ENCODE results near the gene NELFCD. TPM values are rescaled to one million over a fixed set of nuclear protein-coding genes. Genes with fewer than 3 reads are reported as not detected.

The NELFCD gene
- total and polyA plus RNA-seq, 9 of the 15 experiments (the other 6 are each of a cell fraction or from before 2014, with no cell fraction given): 11.7 to 163 (median 96.5) TPM

GRCh38 chr20:59019217-59019616 lies 38.2 kb downstream of the NELFCD start, which contains the start of gene TUBB1:
TUBB1 (plus strand) TSS chr20:59019429; CDS start chr20:59019523, 94 bp downstream.
- CTCF ChIA-PET (ENCODE audit: low intra/inter-chr PET ratio): no interaction called here
- TF ChIP-seq ZNF57 (CRISPR knock-in tag; IDR thresholded peaks at IDR 0.05) (no peak), ZKSCAN1 (IDR thresholded peaks at IDR 0.05; ENCODE audit: low read depth, low read length) (no peak), TBP (optimal IDR thresholded peaks at IDR 0.05; ENCODE audit: low read depth, low read length) (peak; percentile 51), CHD2 (IDR thresholded peaks at IDR 0.05; ENCODE audit: low read depth, low read length) (no peak), ZNF316 (IDR thresholded peaks at IDR 0.05) (peak; percentile 80), MAFG (tag; conservative IDR thresholded peaks at IDR 0.05) (peak; percentile 62), ZNF184 (CRISPR knock-in tag; IDR thresholded peaks at IDR 0.05) (no peak), TEAD2 (tag; IDR thresholded peaks at IDR 0.05) (no peak), POLR3A (IDR thresholded peaks at IDR 0.05; ENCODE audit: borderline replicate concordance, extremely low read depth, insufficient read depth, insufficient read length) (no peak), BHLHE40 (IDR thresholded peaks at IDR 0.05; ENCODE audit: low read length) (0 out of 2 replicates have a peak, but pooled peaks have one; percentile 9), POLR2B (IDR thresholded peaks at IDR 0.05; ENCODE audit: low read depth, partially characterized antibody) (peak; percentile 28), LEF1 (IDR thresholded peaks at IDR 0.05) (peak; percentile 23; the same call in 1 of the 2 replicates), TRIM24 (IDR thresholded peaks at IDR 0.05) (no peak), RAD51 (IDR thresholded peaks at IDR 0.05; ENCODE audit: borderline replicate concordance, low read depth) (no peak), PTBP1 (IDR thresholded peaks at IDR 0.05; ENCODE audit: low read depth, low read length) (no peak), CCAR2 (IDR thresholded peaks at IDR 0.05; ENCODE audit: low read depth, low read length) (no peak), ZBTB7A (IDR thresholded peaks at IDR 0.05; ENCODE audit: borderline replicate concordance, control insufficient read depth, low read depth, low read length) (no peak), MAZ (CRISPR knock-in tag; conservative IDR thresholded peaks at IDR 0.05 in 1 of 2, IDR thresholded peaks at IDR 0.05 in 1 of 2) (peak in 1 of 2 experiments; percentile 34; a peak in 2 of 4 replicates)
- TF ChIP-seq, protein P1, sequence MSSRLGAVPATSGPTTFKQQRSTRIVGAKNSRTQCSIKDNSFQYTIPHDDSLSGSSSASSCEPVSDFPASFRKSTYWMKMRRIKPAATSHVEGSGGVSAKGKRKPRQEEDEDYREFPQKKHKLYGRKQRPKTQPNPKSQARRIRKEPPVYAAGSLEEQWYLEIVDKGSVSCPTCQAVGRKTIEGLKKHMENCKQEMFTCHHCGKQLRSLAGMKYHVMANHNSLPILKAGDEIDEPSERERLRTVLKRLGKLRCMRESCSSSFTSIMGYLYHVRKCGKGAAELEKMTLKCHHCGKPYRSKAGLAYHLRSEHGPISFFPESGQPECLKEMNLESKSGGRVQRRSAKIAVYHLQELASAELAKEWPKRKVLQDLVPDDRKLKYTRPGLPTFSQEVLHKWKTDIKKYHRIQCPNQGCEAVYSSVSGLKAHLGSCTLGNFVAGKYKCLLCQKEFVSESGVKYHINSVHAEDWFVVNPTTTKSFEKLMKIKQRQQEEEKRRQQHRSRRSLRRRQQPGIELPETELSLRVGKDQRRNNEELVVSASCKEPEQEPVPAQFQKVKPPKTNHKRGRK (tag; IDR thresholded peaks at IDR 0.05): no peak
- TF ChIP-seq, protein P2, sequence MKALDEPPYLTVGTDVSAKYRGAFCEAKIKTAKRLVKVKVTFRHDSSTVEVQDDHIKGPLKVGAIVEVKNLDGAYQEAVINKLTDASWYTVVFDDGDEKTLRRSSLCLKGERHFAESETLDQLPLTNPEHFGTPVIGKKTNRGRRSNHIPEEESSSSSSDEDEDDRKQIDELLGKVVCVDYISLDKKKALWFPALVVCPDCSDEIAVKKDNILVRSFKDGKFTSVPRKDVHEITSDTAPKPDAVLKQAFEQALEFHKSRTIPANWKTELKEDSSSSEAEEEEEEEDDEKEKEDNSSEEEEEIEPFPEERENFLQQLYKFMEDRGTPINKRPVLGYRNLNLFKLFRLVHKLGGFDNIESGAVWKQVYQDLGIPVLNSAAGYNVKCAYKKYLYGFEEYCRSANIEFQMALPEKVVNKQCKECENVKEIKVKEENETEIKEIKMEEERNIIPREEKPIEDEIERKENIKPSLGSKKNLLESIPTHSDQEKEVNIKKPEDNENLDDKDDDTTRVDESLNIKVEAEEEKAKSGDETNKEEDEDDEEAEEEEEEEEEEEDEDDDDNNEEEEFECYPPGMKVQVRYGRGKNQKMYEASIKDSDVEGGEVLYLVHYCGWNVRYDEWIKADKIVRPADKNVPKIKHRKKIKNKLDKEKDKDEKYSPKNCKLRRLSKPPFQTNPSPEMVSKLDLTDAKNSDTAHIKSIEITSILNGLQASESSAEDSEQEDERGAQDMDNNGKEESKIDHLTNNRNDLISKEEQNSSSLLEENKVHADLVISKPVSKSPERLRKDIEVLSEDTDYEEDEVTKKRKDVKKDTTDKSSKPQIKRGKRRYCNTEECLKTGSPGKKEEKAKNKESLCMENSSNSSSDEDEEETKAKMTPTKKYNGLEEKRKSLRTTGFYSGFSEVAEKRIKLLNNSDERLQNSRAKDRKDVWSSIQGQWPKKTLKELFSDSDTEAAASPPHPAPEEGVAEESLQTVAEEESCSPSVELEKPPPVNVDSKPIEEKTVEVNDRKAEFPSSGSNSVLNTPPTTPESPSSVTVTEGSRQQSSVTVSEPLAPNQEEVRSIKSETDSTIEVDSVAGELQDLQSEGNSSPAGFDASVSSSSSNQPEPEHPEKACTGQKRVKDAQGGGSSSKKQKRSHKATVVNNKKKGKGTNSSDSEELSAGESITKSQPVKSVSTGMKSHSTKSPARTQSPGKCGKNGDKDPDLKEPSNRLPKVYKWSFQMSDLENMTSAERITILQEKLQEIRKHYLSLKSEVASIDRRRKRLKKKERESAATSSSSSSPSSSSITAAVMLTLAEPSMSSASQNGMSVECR (CRISPR knock-in tag; IDR thresholded peaks at IDR 0.05): no peak

More at GRCh38 chr20:59019217-59019616, 38.2 kb downstream of the NELFCD start, which contains the start of gene TUBB1:
- Histone ChIP-seq H3K27ac (ENCODE audit: extremely low read depth, low read depth, low read length) (peak within 1 kb of the TSS; percentile 96), H3K4me2 (ENCODE audit: insufficient read depth, low read length) (peak within 1 kb of the TSS; percentile 80), H3K4me1 (replicated peaks in 1 of 2; ENCODE audit: control insufficient read depth in 2 of 2, insufficient read depth in 2 of 2, low read length in 2 of 2) (peaks cover 56 to 70% of the 10 kb centered on the region in 2 experiments), H3K9ac (ENCODE audit: insufficient read depth in 1 of 2, low read depth in 2 of 2, low read length in 2 of 2) (peak within 1 kb of the TSS; percentile 80 to 84), H4K20me1 (replicated peaks; ENCODE audit: control insufficient read depth, insufficient read depth, low read length) (no peaks in the 10 kb centered on the region), H3K27me3 (ENCODE audit: control insufficient read depth in 2 of 2, insufficient read depth in 2 of 2, low read length in 2 of 2) (no peaks in the 10 kb centered on the region), H3K9me3 (replicated peaks; ENCODE audit: control insufficient read depth, insufficient read depth, low read depth, low read length) (no peaks in the 10 kb centered on the region), H3K4me3 (peak within 1 kb of the TSS; percentile 32; the same call in 1 of the 2 replicates), H3K36me3 (ENCODE audit: control insufficient read depth, insufficient read depth, low read length) (peaks cover 29% of the 10 kb centered on the region), H2AFZ (ENCODE audit: low read depth, low read length) (no peak within 1 kb of the TSS), H3K9me1 (ENCODE audit: control insufficient read depth, insufficient read depth, low read length) (no peaks in the 10 kb centered on the region), H3K79me2 (ENCODE audit: control insufficient read depth, insufficient read depth, low read length) (peaks cover 49% of the 10 kb centered on the region)
- in situ Hi-C loops (cut with MboI) (no loop called here), intact Hi-C loops (cut with micrococcal nuclease) (no loop called here)
- peak; percentile 71 for FAIRE-seq
- no TSS peak for BruUV-seq (replicated peaks)
- peak; percentile 70 for ATAC-seq
- POLR2A ChIA-PET: interaction anchor here (0.6 to 4.5 kb wide), 9 partner anchors 10 to 121 kb away, joined by 3 to 31 read pairs (median 4); partner anchors contain the start of gene ATP5F1E
- peak; percentile 63 to 78 (median 70) for DNase-seq (ENCODE audit: extremely low read depth in 1 of 4, low spot score in 3 of 4)
- WGBS (ENCODE audit: insufficient coverage, low coverage, missing lambda C conversion rate): 65% methylated on average over 4 of the region's 5 CpGs
